22Rv1 (cell line): ENCODE measurements around the gene CARMIL1.
"Not testable (repeated sequence)": the region's sequence is repeated elsewhere in the genome, so short reads cannot be mapped to it uniquely, and the experiment has no call there.

ENCODE experiments used
- H3K27ac ChIP-seq: fragments of 450-650 bp; 2 replicates; pipeline ENCODE4 v1.5.1; 2017
- ZFX ChIP-seq: fragments of 450-650 bp; IDR thresholded peaks from 2 replicates; pipeline ENCODE4 v1.6.1; 2017; ENCODE audit warnings: antibody characterized with exemption, borderline replicate concordance
- TF ChIP-seq, protein P1 (sequence below): fragments of 450-650 bp; IDR thresholded peaks from 2 replicates; pipeline ENCODE4 v1.5.1; 2017; ENCODE audit warnings: mild to moderate bottlenecking

The CARMIL1 gene

DNA sequence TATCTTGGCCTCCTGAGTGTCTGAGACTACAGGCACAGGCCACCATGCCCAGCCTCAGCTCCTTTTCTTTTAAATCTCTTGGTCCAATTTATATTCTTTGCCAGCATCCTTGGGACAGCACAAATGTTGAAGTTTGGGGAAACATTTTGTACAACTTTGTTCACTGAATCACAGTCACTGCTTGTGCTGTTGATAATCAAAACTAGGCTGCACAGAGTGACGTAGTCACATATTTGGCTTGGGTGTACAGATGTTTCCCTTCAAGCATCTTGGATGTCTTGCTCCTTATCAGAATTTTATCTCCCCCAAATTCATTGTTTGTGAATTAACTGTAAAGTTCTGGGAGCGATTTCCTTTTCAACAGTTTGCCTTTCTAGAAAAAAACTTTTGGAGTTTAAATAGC, 17.9 kb downstream of the CARMIL1 start:
- TF ChIP-seq ZFX = no peak
- TF ChIP-seq, protein P1, sequence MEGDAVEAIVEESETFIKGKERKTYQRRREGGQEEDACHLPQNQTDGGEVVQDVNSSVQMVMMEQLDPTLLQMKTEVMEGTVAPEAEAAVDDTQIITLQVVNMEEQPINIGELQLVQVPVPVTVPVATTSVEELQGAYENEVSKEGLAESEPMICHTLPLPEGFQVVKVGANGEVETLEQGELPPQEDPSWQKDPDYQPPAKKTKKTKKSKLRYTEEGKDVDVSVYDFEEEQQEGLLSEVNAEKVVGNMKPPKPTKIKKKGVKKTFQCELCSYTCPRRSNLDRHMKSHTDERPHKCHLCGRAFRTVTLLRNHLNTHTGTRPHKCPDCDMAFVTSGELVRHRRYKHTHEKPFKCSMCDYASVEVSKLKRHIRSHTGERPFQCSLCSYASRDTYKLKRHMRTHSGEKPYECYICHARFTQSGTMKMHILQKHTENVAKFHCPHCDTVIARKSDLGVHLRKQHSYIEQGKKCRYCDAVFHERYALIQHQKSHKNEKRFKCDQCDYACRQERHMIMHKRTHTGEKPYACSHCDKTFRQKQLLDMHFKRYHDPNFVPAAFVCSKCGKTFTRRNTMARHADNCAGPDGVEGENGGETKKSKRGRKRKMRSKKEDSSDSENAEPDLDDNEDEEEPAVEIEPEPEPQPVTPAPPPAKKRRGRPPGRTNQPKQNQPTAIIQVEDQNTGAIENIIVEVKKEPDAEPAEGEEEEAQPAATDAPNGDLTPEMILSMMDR = no peak
- H3K27ac ChIP-seq = no peak overlapping the region

DNA sequence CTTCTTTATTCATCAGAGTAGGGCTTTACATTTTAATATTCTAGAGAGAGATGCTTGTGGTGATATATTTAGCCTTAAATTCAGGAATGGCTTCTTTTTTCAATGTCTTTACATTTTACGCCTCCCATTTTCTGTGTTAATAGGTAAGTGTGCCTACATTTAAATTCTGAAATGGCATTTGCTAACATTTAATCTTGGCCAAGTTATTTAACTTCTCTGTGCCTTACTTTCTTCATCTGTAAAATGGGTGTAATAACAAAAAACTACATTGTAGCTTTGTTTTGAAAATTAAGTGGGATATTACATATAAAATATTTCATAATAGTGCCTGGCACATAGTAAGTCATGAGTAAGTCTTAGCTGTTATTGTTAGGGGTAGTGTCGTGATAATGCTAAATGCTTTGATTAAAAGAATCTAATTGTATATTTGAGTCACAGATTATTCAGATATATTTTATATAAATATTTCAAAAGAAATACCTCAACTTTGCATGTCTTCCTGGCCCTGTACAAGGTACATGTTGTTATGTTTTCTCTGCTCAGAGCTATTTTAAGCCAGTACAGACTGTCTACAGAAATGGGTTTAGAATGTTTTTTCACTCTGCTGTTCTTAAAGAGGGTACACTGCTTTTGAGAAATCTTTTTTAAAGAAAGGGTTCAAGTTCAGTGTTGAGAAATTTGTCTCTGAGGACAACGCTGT, 18.8 kb downstream of the CARMIL1 start:
- no peak overlapping the region for H3K27ac ChIP-seq
- TF ChIP-seq ZFX = no peak
- TF ChIP-seq, protein P1 = no peak

DNA sequence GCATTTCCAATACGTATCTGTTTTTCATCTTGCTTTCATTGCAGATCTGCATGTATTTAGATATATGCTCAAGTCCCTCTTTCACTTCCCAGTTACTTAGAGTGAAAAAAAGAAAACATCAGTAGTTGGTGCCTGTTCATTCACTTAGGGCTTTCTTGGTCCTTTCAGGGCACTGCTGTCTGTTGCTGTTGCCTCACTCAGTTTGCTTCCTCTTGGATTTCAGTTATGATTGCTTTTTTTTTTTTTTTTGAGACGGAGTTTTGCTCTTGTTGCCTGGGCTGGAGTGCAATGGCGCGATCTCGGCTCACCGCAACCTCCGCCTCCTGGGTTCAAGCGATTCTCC, 19.3 kb downstream of the CARMIL1 start:
- not testable (repeated sequence) for H3K27ac ChIP-seq

DNA sequence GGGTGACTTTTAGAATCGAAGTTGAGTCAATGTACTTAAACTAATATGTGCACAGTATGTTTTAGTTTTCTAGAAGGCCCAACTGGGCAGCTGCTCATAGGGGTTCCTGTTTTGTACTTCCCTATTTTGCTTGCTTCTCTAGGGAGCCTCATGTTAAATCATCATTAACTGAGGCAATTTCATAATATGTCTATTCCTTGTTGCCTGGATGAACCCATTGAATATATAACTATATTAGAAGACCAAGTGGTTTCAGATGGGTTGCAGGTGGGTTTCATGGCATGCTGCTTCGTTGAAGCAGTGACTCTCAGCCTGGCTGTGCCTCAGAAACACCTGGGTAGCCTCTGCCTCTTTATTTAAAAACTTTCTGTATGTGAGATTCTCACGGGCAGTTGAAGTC, 22.2 kb downstream of the CARMIL1 start:
- H3K27ac ChIP-seq = no peak overlapping the region
- TF ChIP-seq ZFX = no peak
- TF ChIP-seq, protein P1 = no peak

DNA sequence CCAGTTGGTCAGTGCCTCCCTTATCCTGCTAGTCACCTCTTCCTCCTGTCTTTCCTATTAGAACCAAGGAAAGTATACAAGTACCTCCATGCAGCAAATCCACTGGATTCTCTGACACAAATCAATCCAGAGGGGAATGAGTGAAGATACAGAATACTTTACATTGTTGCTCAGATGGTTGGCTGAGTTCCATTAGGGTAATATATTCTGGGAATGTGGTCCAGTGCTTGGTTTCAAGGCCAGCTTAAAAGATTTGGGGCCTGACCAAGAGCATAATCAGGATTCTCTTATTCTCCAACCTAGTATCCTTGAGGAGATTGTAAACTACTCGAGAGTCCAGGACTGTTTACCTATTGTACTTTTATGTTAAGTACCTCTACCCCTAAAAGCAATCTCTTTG, 23.0 kb downstream of the CARMIL1 start:
- no peak overlapping the region for H3K27ac ChIP-seq
- no peak for TF ChIP-seq ZFX
- TF ChIP-seq, protein P1 = no peak

DNA sequence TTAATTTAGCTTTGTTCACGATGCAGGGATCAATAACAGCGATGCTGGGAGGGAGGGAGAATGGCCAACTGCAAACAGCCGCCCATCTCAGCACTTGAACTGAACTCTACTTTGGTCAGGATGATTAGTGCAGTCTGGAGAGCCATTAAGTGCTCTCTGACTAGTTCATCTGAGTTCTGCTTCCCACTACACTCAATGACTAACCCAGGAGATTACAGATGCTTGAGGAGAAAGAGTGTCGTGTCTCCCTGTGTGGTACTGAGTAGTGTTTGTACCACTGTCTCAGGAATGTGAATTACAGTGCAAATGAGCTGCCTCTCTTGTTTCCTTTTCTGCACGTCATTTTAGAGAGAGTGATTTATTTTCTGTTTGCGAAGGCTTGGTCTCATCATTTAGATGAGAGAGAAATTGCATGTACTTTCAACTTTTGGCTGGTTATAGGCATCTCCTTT, 23.5 kb downstream of the CARMIL1 start:
- no peak overlapping the region for H3K27ac ChIP-seq

DNA sequence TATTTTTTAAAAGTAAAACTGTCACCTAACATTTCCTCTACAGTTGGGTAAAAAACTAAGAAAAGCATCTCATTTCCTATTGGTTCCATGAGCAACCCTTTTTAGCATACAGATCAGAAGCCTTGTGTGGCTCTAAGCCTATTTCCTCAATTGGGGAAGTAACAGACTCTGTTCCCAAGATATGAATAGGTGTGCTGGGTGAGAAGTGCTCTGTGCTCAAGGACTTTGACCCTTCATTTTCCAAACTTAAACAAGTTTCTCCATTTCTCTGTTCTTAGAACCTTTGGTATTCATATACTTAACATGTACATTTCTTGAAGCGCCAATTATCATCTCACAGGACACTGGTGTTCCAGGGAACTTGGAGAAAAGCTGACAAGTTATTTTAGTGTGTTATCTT, 24.1 kb downstream of the CARMIL1 start:
- TF ChIP-seq, protein P1 = no peak
- TF ChIP-seq ZFX = no peak
- H3K27ac ChIP-seq = no peak overlapping the region

More for the DNA sequence above, 23.5 kb downstream of the CARMIL1 start:
- TF ChIP-seq, protein P1 = no peak
- TF ChIP-seq ZFX = no peak

DNA sequence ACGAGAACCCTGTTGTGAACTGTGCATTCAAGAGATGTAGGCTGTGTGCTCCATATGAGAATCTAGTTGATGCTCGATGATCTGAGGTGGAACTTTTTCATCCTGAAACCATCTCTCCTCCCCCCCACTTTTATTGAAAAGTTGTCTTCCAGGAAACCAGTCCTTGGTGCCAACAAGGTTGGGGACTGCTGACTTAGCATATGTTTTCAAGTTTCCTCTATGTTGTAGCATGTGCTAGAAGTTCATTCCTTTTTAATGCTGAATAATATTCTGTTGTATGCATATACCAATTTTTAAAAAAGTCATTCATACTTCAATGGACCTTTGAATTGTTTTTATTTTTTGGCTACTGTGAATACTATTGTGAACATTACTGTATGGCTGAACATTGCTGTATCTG, 27.2 kb downstream of the CARMIL1 start:
- TF ChIP-seq, protein P1 = no peak
- TF ChIP-seq ZFX = no peak
- H3K27ac ChIP-seq = no peak overlapping the region
